HG02852 (cell line): ENCODE results near the gene C1QTNF12.
A peak's percentile ranks its signal among the peaks of the same experiment; 100 is the strongest.

ENCODE experiments used
- ATAC-seq: cut with Tn5 transposase; IDR thresholded peaks from one replicate; pipeline ENCODE4 v1.9.1; 2021; ENCODE audit warnings: mild to moderate bottlenecking, moderate library complexity; ENCODE audit not compliant: unreplicated experiment

C1QTNF12 gene

DNA sequence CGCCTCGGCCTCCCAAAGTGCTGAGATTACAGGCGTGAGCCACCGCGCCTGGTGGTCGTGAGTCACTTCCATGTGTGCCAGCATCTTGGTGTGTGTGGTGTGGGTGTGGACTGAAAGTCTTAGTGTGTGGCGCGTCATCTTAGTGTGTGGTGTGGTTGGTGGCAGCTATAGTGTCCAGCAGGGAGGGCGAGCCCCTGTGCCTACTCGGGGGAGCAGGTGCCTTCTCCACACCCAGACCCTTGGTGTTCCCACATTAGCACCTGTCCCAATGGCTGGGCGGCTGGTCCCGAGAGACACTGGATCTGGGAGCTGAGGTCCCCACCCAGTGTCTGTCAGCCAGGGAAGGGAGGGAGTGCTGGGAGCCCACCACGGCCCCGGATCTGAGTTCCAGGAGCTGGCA, 36.5 kb upstream of the C1QTNF12 start:
- ATAC-seq, result no peak

DNA sequence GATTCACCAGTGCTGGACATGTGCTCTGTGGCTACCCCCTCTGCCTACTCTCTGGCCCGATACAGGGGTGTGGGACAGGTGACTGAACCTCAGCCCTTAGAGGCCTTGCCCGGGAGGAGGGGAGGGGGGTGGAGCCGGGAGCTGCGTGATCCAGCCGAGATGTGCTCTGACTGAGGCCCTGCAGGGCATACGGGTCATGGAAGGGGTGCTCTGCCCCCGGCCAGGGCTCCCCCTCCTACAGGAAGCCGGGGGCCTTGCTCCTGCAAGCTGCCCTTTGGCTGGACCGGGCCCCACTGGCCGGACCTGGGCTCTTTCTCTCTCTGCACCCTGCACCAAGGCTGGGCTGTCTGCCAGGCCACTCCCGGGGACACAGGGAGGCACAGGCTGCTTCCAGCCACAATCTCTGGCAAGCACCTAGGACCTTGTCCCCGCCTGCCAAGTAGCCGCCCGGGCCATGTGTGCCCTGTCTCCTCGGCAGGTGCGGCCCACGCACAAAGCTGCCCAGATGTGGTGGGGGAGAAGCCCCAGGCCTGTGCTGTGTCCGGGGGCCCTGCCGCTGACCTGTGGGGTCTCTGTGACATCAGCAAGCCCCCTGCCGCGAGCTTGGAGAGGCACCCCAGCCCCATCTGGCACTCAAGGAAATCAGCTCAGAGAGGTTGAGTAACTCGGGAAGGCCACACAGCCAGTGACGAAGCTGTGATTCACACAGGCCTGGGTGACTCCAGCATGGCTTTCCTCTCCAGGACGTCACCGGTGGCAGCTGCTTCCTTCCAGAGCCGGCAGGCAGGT, 35.2 kb upstream of the C1QTNF12 start:
- ATAC-seq, result no peak

DNA sequence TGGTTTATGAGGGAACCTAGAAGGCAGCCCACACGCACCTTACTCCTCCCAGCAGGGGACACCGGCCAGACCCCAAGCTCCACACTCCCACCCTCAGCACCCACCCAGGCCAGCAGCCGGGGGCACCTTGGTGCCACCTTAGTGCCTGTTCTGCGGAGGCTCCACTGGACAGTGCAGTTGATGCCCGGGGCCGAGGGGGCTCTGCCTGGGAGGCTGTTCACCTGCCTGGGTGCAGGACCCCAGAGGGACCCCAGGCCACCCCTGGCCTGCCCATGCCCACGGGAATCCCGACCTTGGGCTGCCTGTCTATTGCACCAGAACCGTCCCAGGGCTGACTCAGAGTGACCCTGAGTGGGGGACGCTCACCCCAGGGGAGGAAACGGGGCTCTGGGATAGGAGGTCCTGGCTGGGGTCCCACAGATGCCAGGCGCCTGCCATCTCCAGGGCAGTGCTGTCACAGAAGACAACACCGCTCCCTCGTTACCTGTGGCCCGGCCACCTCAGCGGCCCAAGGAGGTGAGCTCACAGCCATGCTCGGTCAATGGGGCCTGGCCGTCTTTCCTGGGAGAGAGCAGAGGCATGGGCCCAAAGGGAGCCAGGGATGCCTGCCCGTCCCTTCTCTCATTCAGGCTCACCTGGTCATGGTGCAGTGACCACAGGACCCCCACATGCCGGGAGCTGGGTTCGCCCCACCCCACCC, 34.4 kb upstream of the C1QTNF12 start:
- ATAC-seq, result no peak

DNA sequence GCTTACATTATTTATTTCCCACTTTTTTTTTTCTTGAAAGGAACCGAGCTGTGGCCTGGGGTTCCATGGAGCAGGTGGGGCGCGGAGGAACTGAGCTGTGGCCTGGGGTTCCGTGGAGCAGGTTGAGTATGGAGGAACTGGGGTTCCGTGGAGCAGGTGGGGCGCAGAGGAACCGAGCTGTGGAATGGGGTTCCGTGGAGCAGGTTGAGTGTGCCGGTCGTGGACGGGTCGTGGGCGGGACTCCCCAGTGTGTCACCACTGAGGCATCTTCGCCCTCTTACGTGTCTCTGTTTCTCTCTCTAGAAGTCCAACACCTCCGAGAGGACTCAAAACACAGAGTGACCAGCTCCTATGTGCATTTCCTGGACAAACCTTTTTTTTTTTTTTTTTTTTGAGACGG, 32.5 kb upstream of the C1QTNF12 start:
- no peak for ATAC-seq

DNA sequence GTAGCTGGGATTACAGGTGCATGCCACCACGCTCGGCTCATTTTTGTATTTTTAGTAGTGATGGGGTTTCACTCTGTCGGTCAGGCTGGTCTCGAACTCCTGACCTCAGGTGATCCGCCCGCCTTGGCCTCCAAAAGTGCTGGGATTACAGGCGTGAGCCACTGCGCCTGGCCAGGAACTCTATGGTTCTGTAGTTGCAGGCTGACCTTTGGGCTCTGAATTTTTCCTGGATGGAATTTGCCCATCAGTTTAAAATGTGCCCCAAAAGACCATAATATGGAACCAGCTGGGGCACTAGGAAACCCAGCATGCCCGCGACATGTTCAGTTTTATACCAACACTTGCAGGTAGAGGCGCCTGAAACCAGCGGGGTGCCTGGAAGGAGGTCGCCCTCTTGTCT, 32.1 kb upstream of the C1QTNF12 start:
- no peak for ATAC-seq

DNA sequence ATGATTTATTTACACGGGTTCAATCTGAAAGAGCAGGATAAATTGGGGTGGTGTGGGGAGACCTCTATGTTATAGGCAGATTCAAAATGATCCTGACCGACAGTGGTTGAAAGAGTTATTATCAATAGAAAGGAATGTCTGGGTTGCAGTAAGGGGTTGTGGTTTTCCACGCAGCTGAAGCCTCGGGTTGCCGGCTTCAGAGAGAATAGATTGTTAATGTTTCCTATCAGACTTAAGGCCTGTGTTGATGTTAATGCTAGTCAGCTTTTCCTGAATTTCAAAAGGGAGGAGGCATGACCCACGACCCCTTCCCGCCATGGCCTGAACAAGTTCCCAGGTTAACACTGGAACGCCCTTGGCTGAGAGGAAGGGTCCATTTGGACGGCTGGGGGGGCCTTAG, 29.3 kb upstream of the C1QTNF12 start:
- no peak for ATAC-seq

DNA sequence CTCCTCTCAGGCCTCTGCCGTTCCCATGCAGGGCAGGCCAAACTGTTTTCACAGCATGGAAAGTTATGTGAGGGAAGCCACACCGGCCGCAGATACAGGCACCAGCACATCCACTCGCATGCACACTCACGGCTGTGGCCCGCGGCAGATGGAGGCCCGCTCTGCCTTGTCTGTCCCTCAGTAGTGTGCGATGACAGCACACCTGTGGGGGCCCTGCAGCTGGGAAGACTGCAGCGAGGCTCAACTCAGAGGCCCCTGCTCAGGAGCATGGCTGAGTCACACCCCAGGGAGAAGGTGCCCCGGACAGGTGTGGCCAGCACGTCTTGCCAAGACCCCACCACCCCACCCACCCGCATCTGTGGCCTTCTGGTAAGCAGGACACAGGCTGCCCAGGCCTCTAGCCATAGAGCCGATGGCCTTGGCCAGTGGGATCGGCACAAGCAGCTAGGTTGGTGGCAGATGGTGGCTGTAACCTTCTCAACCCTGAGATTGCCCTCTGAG, 28.5 kb upstream of the C1QTNF12 start:
- ATAC-seq, result no peak

DNA sequence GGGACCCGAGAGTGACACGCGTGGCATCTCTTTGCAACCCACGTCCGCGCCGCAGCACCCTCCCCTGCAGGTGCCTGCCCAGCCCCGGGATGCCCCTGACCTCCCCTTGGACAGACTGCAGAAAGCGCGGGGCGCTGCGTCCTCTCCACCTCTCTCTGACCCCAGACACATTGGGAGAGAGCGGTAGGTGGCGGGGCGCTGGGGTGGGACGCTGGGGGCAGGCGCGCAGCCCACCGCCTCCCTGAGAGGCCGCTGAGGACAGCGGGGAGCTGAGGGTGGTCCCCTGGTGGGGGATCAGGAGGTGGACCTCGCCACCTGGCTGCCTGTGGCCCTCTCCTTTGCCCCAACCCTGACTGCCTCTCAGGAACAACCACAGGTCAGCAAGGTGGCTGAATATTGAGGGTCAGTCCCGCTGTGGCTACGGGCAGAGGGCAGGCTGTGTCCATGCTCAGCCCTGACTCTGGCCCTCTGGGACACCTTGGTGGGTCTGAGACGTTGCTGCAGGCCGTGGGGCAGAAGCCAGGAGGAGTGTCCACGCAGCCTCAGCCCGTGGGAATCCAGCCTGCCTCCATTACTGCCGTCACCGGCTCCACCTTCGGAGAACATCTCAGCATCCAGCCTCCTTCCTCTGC, 27.9 kb upstream of the C1QTNF12 start:
- peak; percentile 16 for ATAC-seq

DNA sequence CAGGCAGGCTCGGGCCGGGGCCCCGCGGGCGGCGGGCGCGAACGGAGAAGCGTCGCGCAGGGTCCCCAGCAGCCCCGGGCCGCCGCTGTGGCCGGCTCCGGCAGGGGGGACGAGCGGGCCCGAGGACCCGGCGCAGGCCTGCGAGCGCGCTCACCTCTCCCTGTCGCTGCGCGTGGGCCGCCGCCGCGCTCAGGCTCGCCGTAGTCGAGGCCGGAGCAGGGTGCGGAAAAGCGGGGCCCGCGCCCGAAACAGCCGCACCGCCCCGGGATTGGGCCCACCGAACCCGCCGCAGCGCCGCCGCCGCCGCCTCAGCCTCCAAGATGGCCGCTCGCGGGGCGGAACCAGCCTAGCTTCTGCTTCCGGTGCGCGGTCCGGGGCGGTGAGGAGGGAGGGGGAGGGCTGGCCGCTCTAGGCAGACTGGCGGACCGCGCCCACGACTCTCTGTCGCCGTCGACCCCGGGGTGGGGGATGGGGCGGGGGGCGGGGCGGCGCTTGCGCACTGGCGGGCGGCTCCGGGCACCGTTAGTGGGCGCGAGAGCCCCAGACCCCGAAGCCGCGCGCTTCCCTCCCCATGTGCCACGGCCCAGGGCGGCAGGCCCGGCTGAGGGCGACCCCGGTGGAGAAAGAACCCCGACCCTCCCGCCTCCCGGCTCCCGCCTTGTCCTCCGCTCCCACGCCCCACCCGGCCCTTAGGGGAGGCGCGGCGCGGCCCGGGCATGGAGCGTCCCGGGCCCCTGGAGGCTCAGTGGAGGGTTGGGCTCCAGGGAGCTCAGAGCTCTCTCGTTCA, 27.2 kb upstream of the C1QTNF12 start, which contains the start of gene UBE2J2:
TSS of gene UBE2J2 (minus strand) at position 343 of the 787 bp plus-strand sequence. CDS start 5,862 bp downstream, outside the sequence.
- peak; percentile 79 for ATAC-seq

DNA sequence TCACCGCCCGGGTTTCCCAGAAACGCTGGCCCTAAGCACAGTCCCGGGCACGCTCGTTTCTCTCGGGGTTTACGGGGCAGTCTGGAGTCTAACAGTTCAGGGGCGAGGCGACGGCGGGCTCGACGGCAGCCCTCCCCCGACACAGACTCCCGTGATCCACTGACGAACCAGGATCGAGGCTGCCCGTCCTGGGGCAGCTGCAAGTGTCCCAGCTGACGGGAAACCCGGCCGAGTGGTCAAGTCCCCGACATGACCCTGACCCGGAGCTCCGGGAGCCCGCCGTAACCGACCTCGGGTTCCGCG, 26.6 kb upstream of the C1QTNF12 start:
- peak; percentile 9 for ATAC-seq

DNA sequence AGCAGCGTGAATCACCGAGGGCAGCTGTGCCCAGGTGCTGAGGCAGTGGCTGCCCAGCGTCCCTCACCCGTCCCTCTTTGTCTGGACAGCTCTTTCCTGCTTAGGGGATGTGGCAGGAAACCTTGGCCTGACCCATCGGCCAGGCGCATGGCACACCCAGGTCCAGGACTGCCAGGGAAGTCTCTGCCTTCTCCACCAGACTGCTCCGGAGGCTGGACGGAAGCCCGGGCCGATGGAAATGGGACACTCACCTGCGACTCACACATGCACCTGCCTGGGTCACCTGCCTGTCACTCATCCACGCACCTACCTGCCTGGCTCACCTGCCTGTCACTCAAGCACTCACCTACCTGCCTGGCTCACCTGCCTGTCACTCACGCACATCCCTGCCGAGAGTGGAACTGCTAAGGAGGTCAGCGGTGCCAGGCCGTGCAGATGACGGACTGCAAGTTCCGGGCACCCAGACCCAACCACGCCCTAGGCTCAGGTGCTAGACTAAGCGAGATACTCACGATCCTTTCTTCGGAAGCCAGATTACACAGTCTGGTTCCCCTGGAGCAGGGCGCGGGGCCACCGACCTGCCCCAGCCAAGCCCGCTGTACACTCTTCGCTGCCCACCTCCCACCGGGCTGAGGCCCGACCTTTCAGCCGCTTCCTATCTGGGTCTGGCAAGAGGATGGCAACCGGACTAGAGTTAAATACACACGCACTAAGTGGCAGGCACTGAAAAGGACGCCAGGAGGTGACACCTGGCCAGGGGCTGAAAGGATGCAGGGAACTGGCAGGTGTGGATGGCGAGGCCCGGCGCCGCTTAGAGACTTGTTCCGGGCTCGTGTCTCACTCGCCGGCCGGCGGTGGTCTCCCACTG, 26.1 kb upstream of the C1QTNF12 start:
- ATAC-seq, result no peak

DNA sequence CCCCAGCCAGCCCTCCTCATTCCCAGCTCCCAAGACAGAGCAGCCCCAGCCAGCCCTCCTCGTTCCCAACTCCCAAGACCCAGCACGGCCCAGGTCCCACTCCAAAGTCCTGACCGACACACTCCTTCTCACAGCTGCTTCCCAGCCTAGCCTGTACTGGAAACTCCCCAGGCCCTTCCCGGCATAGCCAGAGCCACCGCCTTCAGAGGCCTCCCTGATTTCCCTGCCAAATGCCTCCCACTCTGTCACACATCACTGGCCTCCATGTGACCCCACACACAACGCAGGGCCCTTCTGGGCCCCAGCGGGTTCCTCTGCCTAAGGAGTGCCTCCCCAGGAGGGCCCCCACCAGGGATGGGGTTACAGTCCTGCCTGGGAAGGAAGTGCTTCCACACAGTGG, 24.3 kb upstream of the C1QTNF12 start:
- ATAC-seq, result no peak

DNA sequence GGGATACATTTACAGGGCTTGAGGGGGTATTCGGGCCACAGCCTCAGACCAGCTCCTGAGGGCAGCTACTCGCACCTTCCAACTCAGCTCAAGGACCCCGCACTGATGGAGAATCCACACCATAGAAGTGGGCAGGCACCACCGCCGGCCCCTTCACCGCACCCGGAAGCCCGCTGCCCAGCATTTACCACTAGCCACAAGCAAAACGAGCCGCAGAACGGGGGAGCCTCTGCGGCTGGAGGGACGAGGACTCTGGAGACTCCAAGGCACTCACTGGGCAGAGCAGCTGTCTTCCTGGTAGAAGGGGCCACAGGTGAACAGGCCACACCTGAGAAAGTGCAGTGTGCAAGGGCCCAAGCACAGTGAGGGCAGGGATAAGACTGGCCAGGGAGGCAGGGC, 21.8 kb upstream of the C1QTNF12 start:
- no peak for ATAC-seq

DNA sequence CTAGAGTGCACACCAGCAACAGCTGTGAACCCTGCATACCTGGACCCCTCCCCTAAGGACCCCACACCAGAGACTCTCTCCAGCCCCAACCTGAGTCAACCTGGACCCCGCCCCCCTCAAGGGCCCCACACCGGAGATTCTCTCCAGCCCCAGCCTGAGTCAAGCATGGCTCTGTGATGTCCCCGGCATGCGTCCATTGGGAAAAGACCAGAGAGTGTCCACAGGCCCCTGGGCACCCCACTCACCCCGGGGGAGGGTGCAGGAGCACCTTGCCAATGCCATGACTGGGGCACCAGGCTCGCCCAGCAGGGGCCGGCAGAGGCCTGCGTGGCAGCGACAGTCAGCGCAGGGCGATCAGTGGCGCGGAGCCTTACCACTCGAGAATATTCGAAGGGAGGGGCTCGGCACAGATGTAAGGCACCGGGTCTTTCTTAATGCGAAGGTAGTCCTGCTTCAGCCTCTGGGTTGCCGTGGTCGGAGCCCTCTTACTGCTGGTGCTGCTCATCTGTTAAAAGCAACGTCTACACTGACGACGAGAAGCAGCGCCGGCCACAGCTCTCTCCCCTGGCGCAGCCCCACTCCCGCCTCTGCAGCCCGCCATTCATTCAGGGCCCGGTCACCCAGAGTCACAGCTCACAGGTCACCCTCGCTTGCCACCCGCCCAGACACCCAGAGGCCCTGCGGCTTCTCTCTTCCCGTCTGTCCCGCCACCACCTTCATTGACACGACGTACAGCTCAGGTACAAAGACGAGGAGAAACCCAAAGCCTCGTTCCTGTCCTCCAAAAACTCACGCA, 21.2 kb upstream of the C1QTNF12 start:
- ATAC-seq, result no peak

DNA sequence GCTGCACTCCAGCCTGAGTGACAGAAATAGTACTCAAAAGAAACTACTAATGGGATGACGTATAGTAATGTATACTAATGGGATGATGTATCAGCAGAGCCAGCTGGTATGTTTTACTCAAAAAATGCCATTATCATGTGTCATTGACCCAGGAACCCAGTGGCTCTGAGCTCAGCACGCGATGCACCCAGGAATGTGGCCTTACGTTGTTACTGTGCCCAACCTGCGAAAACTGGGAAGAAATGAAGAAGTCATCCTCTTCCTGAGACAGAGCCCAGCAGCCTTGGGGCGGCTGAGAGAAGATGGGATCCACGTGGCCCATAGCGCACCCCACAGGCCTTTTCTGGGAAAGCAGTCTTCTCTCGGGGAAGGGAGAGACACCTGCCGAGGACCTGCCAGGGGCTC, 18.3 kb upstream of the C1QTNF12 start:
- ATAC-seq, result no peak

DNA sequence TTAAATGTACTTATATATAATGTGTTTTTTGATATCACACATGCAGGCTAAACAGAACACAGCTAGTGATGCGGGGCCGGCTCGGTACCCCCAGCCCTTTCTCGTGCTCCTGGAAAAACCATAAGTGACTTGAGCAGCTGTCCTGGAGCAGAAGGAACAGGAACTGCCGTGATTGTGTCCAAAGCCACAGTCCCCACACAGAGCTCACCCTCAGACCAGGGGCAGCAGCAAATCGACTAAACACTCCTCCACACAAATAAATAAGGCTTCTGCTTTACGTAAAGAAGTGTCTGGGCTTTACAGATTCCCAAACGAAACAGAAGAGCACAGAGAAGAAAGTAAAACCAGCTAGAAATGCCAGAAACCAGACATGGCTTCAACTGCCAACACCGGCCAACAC, 17.5 kb upstream of the C1QTNF12 start:
- ATAC-seq, result no peak

DNA sequence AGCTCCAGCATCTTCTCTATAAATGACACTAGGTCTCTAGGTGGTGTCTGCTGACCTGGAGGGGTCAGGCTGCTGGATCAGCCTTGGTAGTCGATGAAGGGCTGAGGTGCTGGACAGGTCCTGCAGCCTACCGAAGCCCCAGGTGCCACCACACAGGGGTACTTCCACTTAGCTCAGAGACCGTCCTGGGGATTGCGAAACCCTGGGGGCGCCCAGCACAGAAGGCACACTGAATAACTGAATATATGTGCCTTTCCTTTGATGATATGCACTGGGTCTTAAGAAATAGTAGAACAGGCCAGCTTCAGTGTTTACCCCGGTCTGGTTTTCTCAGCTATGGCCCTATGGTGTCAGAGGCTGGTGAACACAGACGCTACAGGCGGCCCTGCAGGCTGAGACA, 16.2 kb upstream of the C1QTNF12 start:
- no peak for ATAC-seq

DNA sequence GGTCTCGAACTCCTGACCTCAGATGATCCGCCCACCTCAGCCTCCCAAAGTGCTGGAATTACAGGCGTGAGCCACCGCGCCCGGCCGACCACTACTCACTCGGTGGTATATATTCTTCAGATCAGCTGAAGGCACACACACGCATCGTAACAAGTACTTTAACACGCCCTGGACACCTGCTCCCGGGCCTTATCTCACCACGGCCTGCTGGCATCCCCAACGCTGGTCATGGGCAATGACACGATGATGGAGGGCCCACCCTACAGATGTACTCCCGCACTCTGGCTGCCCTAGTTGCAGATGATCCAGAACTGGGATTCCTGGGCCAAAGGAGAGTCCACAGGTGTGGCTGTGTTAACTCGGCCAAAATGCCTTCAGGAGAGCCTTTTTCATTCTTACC, 15.5 kb upstream of the C1QTNF12 start:
- no peak for ATAC-seq

DNA sequence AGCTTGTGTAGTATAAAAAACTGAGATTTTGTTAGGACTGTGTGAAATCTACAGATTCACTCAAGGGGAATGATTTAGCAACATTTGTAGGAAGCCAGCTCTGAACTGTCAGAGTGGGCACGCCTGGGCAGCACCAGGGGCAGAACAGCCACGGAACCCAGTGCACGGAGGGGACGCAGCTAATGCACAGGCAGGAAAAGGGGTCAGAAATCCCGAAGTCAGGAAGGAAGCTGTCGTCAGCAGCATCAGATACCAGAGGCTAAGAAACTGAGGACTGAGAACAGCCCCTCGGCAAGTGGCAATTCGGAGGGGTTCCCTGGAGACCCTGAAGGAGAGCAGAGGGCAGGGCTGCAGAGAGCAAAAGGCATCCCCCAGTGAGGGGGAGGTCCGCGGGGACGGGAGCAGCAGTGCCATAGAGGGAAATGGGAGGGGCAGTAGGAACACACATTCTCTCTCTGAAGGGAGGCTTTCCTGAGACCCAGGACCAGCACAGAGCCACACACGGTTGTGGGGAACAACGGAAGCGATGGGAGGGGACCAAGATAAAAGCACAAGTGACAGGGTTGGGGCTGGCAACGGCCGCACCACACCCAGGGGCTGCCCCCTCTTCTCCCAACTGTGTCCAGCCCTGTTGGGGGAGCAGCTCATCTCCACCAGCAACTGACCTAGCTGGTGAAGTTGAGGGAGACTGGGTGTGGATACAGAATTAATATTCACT, 14.5 kb upstream of the C1QTNF12 start:
- ATAC-seq, result no peak
